ENCODE results near the gene AP1S1.
"Not testable (repeated sequence)": the region's sequence is repeated elsewhere in the genome, so short reads cannot be mapped to it uniquely, and the experiment has no call there.

Gene AP1S1

GRCh38 chr7:101201695-101202602 lies 47.7 kb downstream of the AP1S1 start:
- no peak for DNase-seq

GRCh38 chr7:101202603-101202918 lies 48.3 kb downstream of the AP1S1 start:
- no peak for DNase-seq

- not testable (repeated sequence) for DNase-seq
Measured at GRCh38 chr7:101203740-101204738, 49.8 kb downstream of the AP1S1 start.

GRCh38 chr7:101205901-101206664 lies 51.8 kb downstream of the AP1S1 start:
- no peak for DNase-seq

GRCh38 chr7:101206665-101207042 lies 52.4 kb downstream of the AP1S1 start:
- DNase-seq: no peak

GRCh38 chr7:101207459-101207858 lies 53.2 kb downstream of the AP1S1 start:
- no peak for DNase-seq

- DNase-seq: no peak
Measured at GRCh38 chr7:101208794-101209193, 54.5 kb downstream of the AP1S1 start.

- DNase-seq: no peak
Measured at GRCh38 chr7:101210143-101210542, 55.9 kb downstream of the AP1S1 start.
